KMS-11 (cell line): Measurements from ENCODE around the gene FERMT3.

Source experiments
- H2AFZ ChIP-seq: fragments of 200-600 bp; sonication (generic); 2 replicates; pipeline ENCODE4 v1.6.1; 2016; ENCODE audit warnings: antibody characterized with exemption, mixed run types, low read depth
- H3K27ac ChIP-seq: fragments of 200-600 bp; sonication (generic); 2 replicates; pipeline ENCODE4 v1.6.1; 2016; ENCODE audit warnings: mild to moderate bottlenecking, mixed run types
- H3K27me3 ChIP-seq: fragments of 200-600 bp; sonication (generic); 2 replicates; pipeline ENCODE4 v1.6.1; 2017; ENCODE audit warnings: mild to moderate bottlenecking, low read depth, mixed run types, moderate library complexity; ENCODE audit not compliant: insufficient read depth
- H3K36me3 ChIP-seq: fragments of 200-600 bp; sonication (generic); 2 replicates; pipeline ENCODE4 v1.6.1; 2017; ENCODE audit warnings: mild to moderate bottlenecking, mixed run types; ENCODE audit not compliant: insufficient read depth
- H3K4me1 ChIP-seq: fragments of 200-600 bp; sonication (generic); 2 replicates; pipeline ENCODE4 v1.6.1; 2016; ENCODE audit warnings: mild to moderate bottlenecking, low read depth, mixed run types; ENCODE audit not compliant: poor library complexity, severe bottlenecking
- H3K4me2 ChIP-seq: fragments of 200-600 bp; sonication (generic); 2 replicates; pipeline ENCODE4 v1.7.0; 2016; ENCODE audit warnings: mild to moderate bottlenecking, mixed run types
- H3K4me3 ChIP-seq: fragments of 200-600 bp; sonication (generic); IDR thresholded peaks from 2 replicates; pipeline ENCODE4 v1.6.1; 2017; ENCODE audit warnings: low read depth, low read length, mixed read lengths; ENCODE audit not compliant: insufficient read depth
- H3K79me2 ChIP-seq: fragments of 200-600 bp; sonication (generic); 2 replicates; pipeline ENCODE4 v1.6.1; 2016; ENCODE audit warnings: low read depth, mixed run types; ENCODE audit not compliant: insufficient read depth
- H3K9ac ChIP-seq: fragments of 200-600 bp; sonication (generic); 2 replicates; pipeline ENCODE4 v1.6.1; 2016; ENCODE audit warnings: mild to moderate bottlenecking, mixed run types
- H4K20me1 ChIP-seq: fragments of 200-600 bp; sonication (generic); 2 replicates; pipeline ENCODE4 v1.6.1; 2016; ENCODE audit warnings: mild to moderate bottlenecking, mixed run types; ENCODE audit not compliant: insufficient read depth
- TF ChIP-seq, protein P1 (sequence below): fragments of 200-600 bp; sonication (generic); conservative IDR thresholded peaks from 2 replicates; pipeline ENCODE4 v1.6.1; 2017; ENCODE audit warnings: low read depth, mild to moderate bottlenecking, antibody characterized with exemption, low read length, moderate library complexity, mixed read lengths

FERMT3 gene

DNA sequence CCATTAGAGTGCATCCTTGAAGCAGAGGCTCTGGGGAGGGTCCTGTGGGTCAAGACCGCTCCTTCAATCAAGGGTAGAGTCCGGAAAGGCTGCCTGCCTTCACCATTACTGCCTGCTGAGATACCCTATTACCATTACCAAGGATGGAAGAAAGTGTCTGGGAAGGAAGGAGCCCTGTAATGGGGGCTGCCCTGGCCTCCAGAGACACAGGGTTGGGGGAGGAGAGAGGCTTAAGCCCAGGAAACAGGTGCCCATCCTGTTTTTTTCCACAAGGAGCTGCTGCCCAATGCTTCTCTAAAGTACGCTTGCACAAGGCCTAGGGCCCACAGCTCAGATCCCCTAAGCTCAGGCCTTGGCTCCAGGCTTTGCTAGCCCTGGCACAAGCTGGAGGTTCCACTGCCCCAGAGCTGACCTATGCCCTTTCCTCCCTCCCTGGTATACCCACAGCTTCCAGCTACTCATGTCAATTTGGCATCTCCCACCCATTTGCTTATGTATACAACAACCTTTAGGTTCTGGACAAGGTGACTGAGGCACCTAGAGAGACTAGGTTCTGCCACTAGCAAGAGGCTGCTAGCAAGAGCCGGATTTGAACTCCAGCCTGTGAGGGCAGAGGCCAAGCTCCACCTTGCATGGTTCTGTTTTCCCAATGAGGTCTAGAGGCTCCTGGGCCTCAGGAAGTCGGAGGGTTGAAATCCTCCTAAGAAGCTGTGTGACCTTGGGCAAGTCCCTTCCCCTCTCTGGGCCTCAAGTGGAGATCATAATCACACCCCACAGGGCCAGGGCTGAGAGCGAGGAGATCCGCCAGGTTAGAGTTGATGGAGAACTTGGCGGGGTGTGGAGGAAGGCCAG lies 43.3 kb downstream of the FERMT3 start:
- TF ChIP-seq, protein P1, sequence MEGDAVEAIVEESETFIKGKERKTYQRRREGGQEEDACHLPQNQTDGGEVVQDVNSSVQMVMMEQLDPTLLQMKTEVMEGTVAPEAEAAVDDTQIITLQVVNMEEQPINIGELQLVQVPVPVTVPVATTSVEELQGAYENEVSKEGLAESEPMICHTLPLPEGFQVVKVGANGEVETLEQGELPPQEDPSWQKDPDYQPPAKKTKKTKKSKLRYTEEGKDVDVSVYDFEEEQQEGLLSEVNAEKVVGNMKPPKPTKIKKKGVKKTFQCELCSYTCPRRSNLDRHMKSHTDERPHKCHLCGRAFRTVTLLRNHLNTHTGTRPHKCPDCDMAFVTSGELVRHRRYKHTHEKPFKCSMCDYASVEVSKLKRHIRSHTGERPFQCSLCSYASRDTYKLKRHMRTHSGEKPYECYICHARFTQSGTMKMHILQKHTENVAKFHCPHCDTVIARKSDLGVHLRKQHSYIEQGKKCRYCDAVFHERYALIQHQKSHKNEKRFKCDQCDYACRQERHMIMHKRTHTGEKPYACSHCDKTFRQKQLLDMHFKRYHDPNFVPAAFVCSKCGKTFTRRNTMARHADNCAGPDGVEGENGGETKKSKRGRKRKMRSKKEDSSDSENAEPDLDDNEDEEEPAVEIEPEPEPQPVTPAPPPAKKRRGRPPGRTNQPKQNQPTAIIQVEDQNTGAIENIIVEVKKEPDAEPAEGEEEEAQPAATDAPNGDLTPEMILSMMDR, result no peak
- H3K27ac ChIP-seq, result no peak overlapping the region
- no peak overlapping the region for H2AFZ ChIP-seq
- H3K36me3 ChIP-seq, result no peaks in the 10 kb centered on the region
- no peak overlapping the region for H3K4me3 ChIP-seq
- H3K79me2 ChIP-seq, result peaks cover 15% of the 10 kb centered on the region
- no peak overlapping the region for H3K9ac ChIP-seq
- no peaks in the 10 kb centered on the region for H4K20me1 ChIP-seq
- H3K4me2 ChIP-seq, result no peak overlapping the region
- H3K4me1 ChIP-seq, result peaks cover 9% of the 10 kb centered on the region
- H3K27me3 ChIP-seq, result no peaks in the 10 kb centered on the region

DNA sequence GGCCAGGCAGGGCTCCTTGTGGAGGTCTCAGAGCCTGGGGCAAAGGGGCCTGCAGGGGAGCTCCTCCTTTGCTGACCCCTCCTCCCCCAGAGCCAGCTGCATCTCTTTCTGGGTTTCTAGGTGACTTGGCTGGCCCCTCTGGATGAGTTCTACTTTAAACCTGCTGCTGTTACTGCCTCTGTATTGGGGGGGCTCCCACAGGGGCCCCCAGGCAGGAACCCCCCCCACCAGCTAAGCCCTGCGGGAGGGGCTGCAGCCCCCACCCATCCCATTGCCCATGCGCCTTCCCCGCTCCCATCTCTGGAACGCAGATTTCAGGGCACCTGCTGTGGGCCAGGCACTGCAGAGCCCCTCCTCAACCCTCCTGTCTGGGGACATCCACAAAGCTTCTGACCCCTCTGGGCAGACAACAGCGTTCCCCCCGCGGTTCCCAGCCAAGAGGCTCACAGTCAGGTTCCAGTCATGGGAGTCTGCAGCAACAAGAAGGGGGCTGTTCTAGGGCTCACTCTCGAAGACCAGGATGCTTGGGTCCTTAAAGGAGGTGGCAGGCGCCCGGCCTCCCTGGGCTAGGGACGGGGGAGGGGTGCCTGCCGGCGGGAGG lies 44.0 kb downstream of the FERMT3 start:
- peaks cover 6% of the 10 kb centered on the region for H3K4me1 ChIP-seq
- TF ChIP-seq, protein P1, result no peak
- no peak overlapping the region for H3K27ac ChIP-seq
- no peak overlapping the region for H3K9ac ChIP-seq
- peaks cover 7% of the 10 kb centered on the region for H3K79me2 ChIP-seq
- H2AFZ ChIP-seq, result peak overlapping the region; percentile 82; the same call in 1 of the 2 replicates
- H3K4me3 ChIP-seq, result no peak overlapping the region
- H3K4me2 ChIP-seq, result 0 out of 2 replicates have a peak overlapping the region, but pooled peaks have one; percentile 22
- no peaks in the 10 kb centered on the region for H4K20me1 ChIP-seq
- H3K27me3 ChIP-seq, result no peaks in the 10 kb centered on the region
- H3K36me3 ChIP-seq, result no peaks in the 10 kb centered on the region

DNA sequence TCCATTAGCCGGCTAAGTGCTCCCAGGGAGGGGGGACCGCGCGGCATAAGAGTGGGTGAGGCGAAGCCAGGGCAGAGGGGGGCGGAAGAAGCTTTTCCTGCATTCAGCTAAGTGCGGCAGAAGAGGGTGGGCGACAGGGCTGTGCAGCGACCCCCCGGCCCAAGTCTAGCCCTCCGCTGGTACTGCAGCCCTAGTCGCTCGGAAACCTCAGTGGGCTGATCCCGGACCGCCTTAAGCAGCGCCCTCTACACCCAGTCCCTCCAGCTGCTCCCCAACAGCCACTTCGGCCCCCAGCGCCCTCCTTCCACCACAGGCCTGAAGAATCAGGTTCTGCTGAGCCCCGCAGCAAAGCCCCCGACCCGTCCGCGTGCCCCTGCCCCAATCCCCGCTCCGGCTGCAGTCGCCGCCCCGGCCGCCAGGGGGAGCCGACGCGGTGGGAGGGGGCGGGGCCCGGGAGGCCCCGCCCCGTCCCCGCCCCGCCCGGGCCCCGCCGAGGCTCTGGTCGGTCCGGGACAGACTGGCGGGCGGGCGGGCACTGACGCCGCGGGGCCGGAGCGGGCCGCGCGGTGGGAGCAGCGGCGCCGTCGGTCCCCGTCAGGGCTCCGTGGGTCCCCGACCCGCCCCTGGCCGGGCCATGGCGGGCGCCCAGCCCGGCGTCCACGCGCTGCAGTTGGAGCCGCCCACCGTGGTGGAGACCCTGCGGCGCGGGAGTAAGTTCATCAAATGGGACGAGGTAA lies 44.7 kb downstream of the FERMT3 start, which contains the start of gene PLCB3:
Gene PLCB3 (plus strand): TSS at position 515 of the 737 bp plus-strand sequence. CDS start 120 bp downstream, at position 635.
- Histone ChIP-seq H3K4me3 (no peak within 1 kb of the TSS), H3K9ac (peak within 1 kb of the TSS; percentile 35; the same call in 1 of the 2 replicates), H3K27ac (no peak within 1 kb of the TSS), H3K36me3 (no peaks in the 10 kb centered on the region), H3K27me3 (no peaks in the 10 kb centered on the region), H3K4me2 (peak within 1 kb of the TSS; percentile 72), H2AFZ (peak within 1 kb of the TSS; percentile 85), H4K20me1 (no peaks in the 10 kb centered on the region), H3K79me2 (peaks cover under 1% of the 10 kb centered on the region), H3K4me1 (peaks cover 6% of the 10 kb centered on the region)
- TF ChIP-seq, protein P1, result peak; percentile 68

DNA sequence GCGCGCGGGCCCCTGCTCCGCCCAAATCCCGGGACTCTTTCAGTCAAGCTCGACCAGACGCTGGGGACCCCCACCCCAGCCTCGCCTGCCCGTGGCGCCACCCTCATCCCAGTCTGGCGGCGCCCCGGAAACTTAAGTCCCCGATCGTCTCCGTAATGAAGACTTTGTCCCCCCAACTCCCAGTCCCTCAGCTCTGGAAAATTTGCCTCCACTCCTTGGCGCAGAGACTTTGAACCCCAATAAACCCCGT lies 45.2 kb downstream of the FERMT3 start:
- Histone ChIP-seq H3K36me3 (no peaks in the 10 kb centered on the region), H3K9ac (peak overlapping the region; percentile 35; the same call in 1 of the 2 replicates), H3K4me3 (no peak overlapping the region), H3K4me2 (peak overlapping the region; percentile 72), H3K4me1 (peaks cover 6% of the 10 kb centered on the region), H2AFZ (peak overlapping the region; percentile 85), H3K27me3 (no peaks in the 10 kb centered on the region), H3K79me2 (no peaks in the 10 kb centered on the region), H3K27ac (no peak overlapping the region), H4K20me1 (no peaks in the 10 kb centered on the region)
- TF ChIP-seq, protein P1, result no peak
